ENCODE data around the gene CTIF.

The CTIF gene

GRCh38 chr18:48688961-48689360 lies 150.1 kb downstream of the CTIF start:
- Histone ChIP-seq H3K27me3 (replicated peaks; ENCODE audit: control insufficient read depth, insufficient read depth, low read length, poor library complexity, severe bottlenecking) (no peaks in the 10 kb centered on the region), H3K36me3 (ENCODE audit: control insufficient read depth, insufficient read depth, low read length) (no peaks in the 10 kb centered on the region), H3K4me1 (ENCODE audit: control insufficient read depth, insufficient read depth, low read length, poor library complexity, severe bottlenecking) (no peaks in the 10 kb centered on the region), H3K9me3 (ENCODE audit: control insufficient read depth, low read length) (no peaks in the 10 kb centered on the region), H3K4me3 (ENCODE audit: insufficient read depth, low read depth, low read length, poor library complexity, severe bottlenecking) (no peak overlapping the region), H3K27ac (ENCODE audit: insufficient read depth, low read length, poor library complexity, severe bottlenecking) (no peak overlapping the region)
- DNase-seq, result no peak

GRCh38 chr18:48689548-48689947 lies 150.7 kb downstream of the CTIF start:
- Histone ChIP-seq H3K27ac (ENCODE audit: insufficient read depth, low read length, poor library complexity, severe bottlenecking) (no peak overlapping the region), H3K9me3 (ENCODE audit: control insufficient read depth, low read length) (no peaks in the 10 kb centered on the region), H3K4me3 (ENCODE audit: insufficient read depth, low read depth, low read length, poor library complexity, severe bottlenecking) (no peak overlapping the region), H3K27me3 (replicated peaks; ENCODE audit: control insufficient read depth, insufficient read depth, low read length, poor library complexity, severe bottlenecking) (no peaks in the 10 kb centered on the region), H3K36me3 (ENCODE audit: control insufficient read depth, insufficient read depth, low read length) (no peaks in the 10 kb centered on the region), H3K4me1 (ENCODE audit: control insufficient read depth, insufficient read depth, low read length, poor library complexity, severe bottlenecking) (no peaks in the 10 kb centered on the region)
- no peak for DNase-seq

GRCh38 chr18:48690494-48690893 lies 151.7 kb downstream of the CTIF start:
- Histone ChIP-seq H3K4me3 (ENCODE audit: insufficient read depth, low read depth, low read length, poor library complexity, severe bottlenecking) (no peak overlapping the region), H3K36me3 (ENCODE audit: control insufficient read depth, insufficient read depth, low read length) (no peaks in the 10 kb centered on the region), H3K9me3 (ENCODE audit: control insufficient read depth, low read length) (no peaks in the 10 kb centered on the region), H3K27me3 (replicated peaks; ENCODE audit: control insufficient read depth, insufficient read depth, low read length, poor library complexity, severe bottlenecking) (no peaks in the 10 kb centered on the region), H3K4me1 (ENCODE audit: control insufficient read depth, insufficient read depth, low read length, poor library complexity, severe bottlenecking) (no peaks in the 10 kb centered on the region), H3K27ac (ENCODE audit: insufficient read depth, low read length, poor library complexity, severe bottlenecking) (no peak overlapping the region)
- DNase-seq, result no peak

- H3K9me3 ChIP-seq (ENCODE audit: control insufficient read depth, low read length), result no peaks in the 10 kb centered on the region
- no peak overlapping the region for H3K27ac ChIP-seq (ENCODE audit: insufficient read depth, low read length, poor library complexity, severe bottlenecking)
- no peaks in the 10 kb centered on the region for H3K36me3 ChIP-seq (ENCODE audit: control insufficient read depth, insufficient read depth, low read length)
- H3K4me1 ChIP-seq (ENCODE audit: control insufficient read depth, insufficient read depth, low read length, poor library complexity, severe bottlenecking), result no peaks in the 10 kb centered on the region
- no peak overlapping the region for H3K4me3 ChIP-seq (ENCODE audit: insufficient read depth, low read depth, low read length, poor library complexity, severe bottlenecking)
- no peaks in the 10 kb centered on the region for H3K27me3 ChIP-seq (replicated peaks; ENCODE audit: control insufficient read depth, insufficient read depth, low read length, poor library complexity, severe bottlenecking)
- no peak for DNase-seq
Measured at GRCh38 chr18:48693006-48693405, 154.2 kb downstream of the CTIF start.

- no peaks in the 10 kb centered on the region for H3K27me3 ChIP-seq (replicated peaks; ENCODE audit: control insufficient read depth, insufficient read depth, low read length, poor library complexity, severe bottlenecking)
- no peaks in the 10 kb centered on the region for H3K4me1 ChIP-seq (ENCODE audit: control insufficient read depth, insufficient read depth, low read length, poor library complexity, severe bottlenecking)
- no peak overlapping the region for H3K27ac ChIP-seq (ENCODE audit: insufficient read depth, low read length, poor library complexity, severe bottlenecking)
- no peak overlapping the region for H3K4me3 ChIP-seq (ENCODE audit: insufficient read depth, low read depth, low read length, poor library complexity, severe bottlenecking)
- no peaks in the 10 kb centered on the region for H3K36me3 ChIP-seq (ENCODE audit: control insufficient read depth, insufficient read depth, low read length)
- no peak for DNase-seq
- no peaks in the 10 kb centered on the region for H3K9me3 ChIP-seq (ENCODE audit: control insufficient read depth, low read length)
Measured at GRCh38 chr18:48693625-48694262, 154.9 kb downstream of the CTIF start.

- Histone ChIP-seq H3K27ac (ENCODE audit: insufficient read depth, low read length, poor library complexity, severe bottlenecking) (no peak overlapping the region), H3K9me3 (ENCODE audit: control insufficient read depth, low read length) (no peaks in the 10 kb centered on the region), H3K4me3 (ENCODE audit: insufficient read depth, low read depth, low read length, poor library complexity, severe bottlenecking) (no peak overlapping the region), H3K36me3 (ENCODE audit: control insufficient read depth, insufficient read depth, low read length) (no peaks in the 10 kb centered on the region), H3K27me3 (replicated peaks; ENCODE audit: control insufficient read depth, insufficient read depth, low read length, poor library complexity, severe bottlenecking) (no peaks in the 10 kb centered on the region), H3K4me1 (ENCODE audit: control insufficient read depth, insufficient read depth, low read length, poor library complexity, severe bottlenecking) (no peaks in the 10 kb centered on the region)
- no peak for DNase-seq
Measured at GRCh38 chr18:48694295-48694694, 155.5 kb downstream of the CTIF start.

- Histone ChIP-seq H3K9me3 (ENCODE audit: control insufficient read depth, low read length) (no peaks in the 10 kb centered on the region), H3K27me3 (replicated peaks; ENCODE audit: control insufficient read depth, insufficient read depth, low read length, poor library complexity, severe bottlenecking) (no peaks in the 10 kb centered on the region), H3K36me3 (ENCODE audit: control insufficient read depth, insufficient read depth, low read length) (no peaks in the 10 kb centered on the region), H3K4me1 (ENCODE audit: control insufficient read depth, insufficient read depth, low read length, poor library complexity, severe bottlenecking) (no peaks in the 10 kb centered on the region), H3K4me3 (ENCODE audit: insufficient read depth, low read depth, low read length, poor library complexity, severe bottlenecking) (no peak overlapping the region), H3K27ac (ENCODE audit: insufficient read depth, low read length, poor library complexity, severe bottlenecking) (no peak overlapping the region)
- DNase-seq, result no peak
Measured at GRCh38 chr18:48695671-48696070, 156.8 kb downstream of the CTIF start.

- DNase-seq, result no peak
- no peaks in the 10 kb centered on the region for H3K36me3 ChIP-seq (ENCODE audit: control insufficient read depth, insufficient read depth, low read length)
- no peaks in the 10 kb centered on the region for H3K9me3 ChIP-seq (ENCODE audit: control insufficient read depth, low read length)
- H3K4me1 ChIP-seq (ENCODE audit: control insufficient read depth, insufficient read depth, low read length, poor library complexity, severe bottlenecking), result no peaks in the 10 kb centered on the region
- H3K27me3 ChIP-seq (replicated peaks; ENCODE audit: control insufficient read depth, insufficient read depth, low read length, poor library complexity, severe bottlenecking), result no peaks in the 10 kb centered on the region
- H3K4me3 ChIP-seq (ENCODE audit: insufficient read depth, low read depth, low read length, poor library complexity, severe bottlenecking), result no peak overlapping the region
- no peak overlapping the region for H3K27ac ChIP-seq (ENCODE audit: insufficient read depth, low read length, poor library complexity, severe bottlenecking)
Measured at GRCh38 chr18:48696218-48696617, 157.4 kb downstream of the CTIF start.

GRCh38 chr18:48697441-48697840 lies 158.6 kb downstream of the CTIF start:
- H3K9me3 ChIP-seq (ENCODE audit: control insufficient read depth, low read length), result no peaks in the 10 kb centered on the region
- H3K4me3 ChIP-seq (ENCODE audit: insufficient read depth, low read depth, low read length, poor library complexity, severe bottlenecking), result no peak overlapping the region
- no peaks in the 10 kb centered on the region for H3K27me3 ChIP-seq (replicated peaks; ENCODE audit: control insufficient read depth, insufficient read depth, low read length, poor library complexity, severe bottlenecking)
- H3K36me3 ChIP-seq (ENCODE audit: control insufficient read depth, insufficient read depth, low read length), result no peaks in the 10 kb centered on the region
- no peak overlapping the region for H3K27ac ChIP-seq (ENCODE audit: insufficient read depth, low read length, poor library complexity, severe bottlenecking)
- H3K4me1 ChIP-seq (ENCODE audit: control insufficient read depth, insufficient read depth, low read length, poor library complexity, severe bottlenecking), result no peaks in the 10 kb centered on the region
- DNase-seq, result no peak

GRCh38 chr18:48698707-48699106 lies 159.9 kb downstream of the CTIF start:
- Histone ChIP-seq H3K4me1 (ENCODE audit: control insufficient read depth, insufficient read depth, low read length, poor library complexity, severe bottlenecking) (no peaks in the 10 kb centered on the region), H3K36me3 (ENCODE audit: control insufficient read depth, insufficient read depth, low read length) (no peaks in the 10 kb centered on the region), H3K27ac (ENCODE audit: insufficient read depth, low read length, poor library complexity, severe bottlenecking) (no peak overlapping the region), H3K4me3 (ENCODE audit: insufficient read depth, low read depth, low read length, poor library complexity, severe bottlenecking) (no peak overlapping the region), H3K9me3 (ENCODE audit: control insufficient read depth, low read length) (no peaks in the 10 kb centered on the region), H3K27me3 (replicated peaks; ENCODE audit: control insufficient read depth, insufficient read depth, low read length, poor library complexity, severe bottlenecking) (no peaks in the 10 kb centered on the region)
- no peak for DNase-seq

All from effector memory CD4-positive, alpha-beta T cell (primary cell).